AG04449 (cell line): ENCODE results near the gene FOXN3.
"Not testable (repeated sequence)": the region's sequence is repeated elsewhere in the genome, so short reads cannot be mapped to it uniquely, and the experiment has no call there.

ENCODE experiments used
- CTCF ChIA-PET: fragments of 350-600 bp; formaldehyde crosslinking; extraction: SDS; loops from one replicate; lab custom pipeline; 2021; ENCODE audit warnings: antibody characterized with exemption; lab: Yijun Ruan, JAX
- POLR2A ChIA-PET: fragments of 400-600, 350-600 bp; formaldehyde crosslinking; extraction: SDS; loops from one replicate; lab custom pipeline; 2020; ENCODE audit warnings: antibody characterized with exemption, inconsistent platforms; lab: Yijun Ruan, JAX
- DNase-seq: peaks from one replicate; pipeline ENCODE4 v3.0.0-alpha.2; 2010; ENCODE audit warnings: low read depth, low spot score
- H3K4me3 ChIP-seq: 2 replicates; pipeline ENCODE4 v1.5.1; 2011; ENCODE audit warnings: low read depth, mild to moderate bottlenecking, control low read depth, low read length
- CTCF ChIP-seq: IDR thresholded peaks from one replicate; pipeline ENCODE4 v1.5.1; 2011; ENCODE audit warnings: mild to moderate bottlenecking, moderate library complexity, low read length, control low read depth, inconsistent platforms; ENCODE audit not compliant: insufficient read depth; ENCODE audit errors: missing control alignments

Gene FOXN3

GRCh38 chr14:89207925-89208328, 209.1 kb downstream of the FOXN3 start:
- ChIA-PET POLR2A (no interaction called here), CTCF (no interaction called here)
- no peak overlapping the region for H3K4me3 ChIP-seq
- no peak for TF ChIP-seq CTCF
- DNase-seq, result no peak

DNA sequence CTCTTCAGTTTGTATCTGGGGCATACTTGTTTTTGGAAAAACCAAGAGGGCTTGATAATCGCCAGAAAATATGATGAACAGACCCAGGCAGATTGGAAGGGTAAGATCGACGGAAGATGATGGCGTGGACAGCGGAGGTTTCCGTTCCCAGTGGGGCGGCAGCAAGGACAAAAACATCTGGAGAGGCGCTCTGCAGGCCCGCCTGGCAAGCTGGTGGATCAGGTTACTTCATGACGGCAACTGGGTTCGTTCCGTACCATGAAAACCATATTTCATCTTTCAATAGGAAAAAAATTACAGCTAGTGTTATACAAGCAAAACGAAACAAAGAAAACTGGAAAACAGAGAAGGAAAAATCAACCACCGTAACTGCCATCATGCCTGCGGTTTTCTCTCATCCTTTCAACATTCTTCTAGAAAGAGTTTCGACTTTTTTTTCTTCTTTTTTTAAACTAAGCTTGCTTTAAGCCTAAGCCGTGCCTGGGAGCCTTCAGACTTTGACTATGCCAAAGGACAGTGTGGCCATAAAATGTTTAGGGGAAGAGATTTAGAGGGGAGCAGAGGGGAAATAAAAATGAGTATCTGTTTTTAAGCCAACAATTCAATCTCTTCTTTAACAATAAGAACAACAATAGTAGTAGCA, 210.5 kb downstream of the FOXN3 start:
- no peak for DNase-seq
- no peak for TF ChIP-seq CTCF
- CTCF ChIA-PET, result interaction anchor here (1.2 kb wide), 1 partner anchor 28 kb away, joined by 3 read pairs; no protein-coding TSS in a partner anchor

DNA sequence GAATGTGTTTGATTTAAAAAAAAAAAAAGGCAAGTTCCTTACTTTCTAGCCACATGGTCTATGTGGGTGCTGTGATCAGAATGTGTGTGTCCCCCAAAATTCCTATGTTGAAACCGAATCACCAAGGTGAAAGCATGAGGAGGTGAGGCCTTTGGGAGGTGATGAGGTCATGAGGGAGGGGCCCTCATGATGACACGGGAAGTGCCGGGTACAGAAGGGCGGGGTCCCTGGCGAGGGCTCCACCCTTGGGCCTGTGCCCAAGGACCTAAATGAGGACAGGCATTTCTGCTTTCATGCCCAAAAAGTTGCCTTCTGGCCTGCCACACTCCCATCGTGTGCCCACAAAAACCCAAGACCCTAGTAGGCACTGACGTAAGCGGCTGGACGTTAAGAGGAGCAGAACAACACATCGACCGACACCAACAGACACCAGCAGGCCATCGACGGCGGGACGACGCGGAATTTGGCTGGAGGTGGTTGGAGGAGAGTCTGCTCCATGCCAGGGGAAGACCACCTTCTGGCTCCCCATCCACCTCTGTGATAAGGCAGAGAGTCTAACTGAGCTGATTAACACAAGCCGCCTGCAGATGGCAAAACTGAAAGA, 211.8 kb downstream of the FOXN3 start:
- no peak for DNase-seq
- ChIA-PET CTCF (no interaction called here), POLR2A (no interaction called here)
- no peak for TF ChIP-seq CTCF
- H3K4me3 ChIP-seq, result no peak overlapping the region

More for the DNA sequence above, 210.5 kb downstream of the FOXN3 start:
- POLR2A ChIA-PET, result no interaction called here
- H3K4me3 ChIP-seq, result peak overlapping the region; percentile 24

GRCh38 chr14:89202413-89203190, 214.4 kb downstream of the FOXN3 start:
- TF ChIP-seq CTCF, result no peak
- ChIA-PET POLR2A (no interaction called here), CTCF (no interaction called here)
- DNase-seq, result no peak
- no peak overlapping the region for H3K4me3 ChIP-seq

DNA sequence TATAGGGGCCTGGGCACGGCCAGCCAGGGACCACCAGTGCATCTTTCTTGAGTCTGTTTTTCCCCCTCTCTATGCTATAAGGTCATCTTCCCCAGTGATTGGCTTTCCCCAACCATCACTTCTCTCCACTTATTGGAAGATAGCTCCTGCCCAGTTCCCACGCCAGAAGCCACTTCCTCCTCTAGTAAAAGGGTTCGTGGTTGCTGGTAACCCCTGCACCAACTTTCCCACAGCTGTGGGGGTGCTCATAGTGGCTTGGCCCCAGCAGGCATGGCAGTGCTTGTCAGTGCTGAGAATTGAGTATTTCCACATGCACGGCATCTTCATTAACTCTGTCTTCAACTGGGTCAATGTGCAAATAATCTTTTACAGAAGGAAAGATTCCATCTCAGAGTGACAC, 215.4 kb downstream of the FOXN3 start:
- H3K4me3 ChIP-seq, result no peak overlapping the region
- no peak for DNase-seq
- no peak for TF ChIP-seq CTCF
- ChIA-PET POLR2A (no interaction called here), CTCF (no interaction called here)

- POLR2A ChIA-PET, CTCF ChIA-PET, H3K4me3 ChIP-seq, DNase-seq: not testable (repeated sequence)
Measured at GRCh38 chr14:89199357-89199756, 217.7 kb downstream of the FOXN3 start.
